Measurements from ENCODE around the gene NFS1. TPM values are rescaled to one million over a fixed set of nuclear protein-coding genes. Genes with fewer than 3 reads are reported as not detected.
"Not testable (repeated sequence)": the region's sequence is repeated elsewhere in the genome, so short reads cannot be mapped to it uniquely, and the experiment has no call there.

NFS1 gene
- total RNA-seq, 1 experiment from 2014 or later, result 24.7 TPM

- Histone ChIP-seq H3K27me3 (replicated peaks) (no peaks in the 10 kb centered on the region), H3K4me3 (no peak overlapping the region), H3K27ac (no peak overlapping the region), H3K9me3 (replicated peaks) (no peaks in the 10 kb centered on the region), H3K36me3 (peaks cover 28% of the 10 kb centered on the region), H3K4me1 (replicated peaks) (peaks cover 10% of the 10 kb centered on the region)
- DNase-seq (ENCODE audit: low read depth in 1 of 2, low spot score in 2 of 2), result peak in 1 of 2 experiments; percentile 10
Measured at GRCh38 chr20:35695245-35695749, 3.9 kb downstream of the NFS1 start.

GRCh38 chr20:35690265-35690664, 8.9 kb downstream of the NFS1 start:
- Histone ChIP-seq H3K9me3 (replicated peaks) (no peaks in the 10 kb centered on the region), H3K27me3 (replicated peaks) (no peaks in the 10 kb centered on the region), H3K27ac (no peak overlapping the region), H3K4me1 (replicated peaks) (no peaks in the 10 kb centered on the region), H3K36me3 (peaks cover 25% of the 10 kb centered on the region), H3K4me3 (no peak overlapping the region)
- peak in 1 of 2 experiments; percentile 8 for DNase-seq (ENCODE audit: low read depth in 1 of 2, low spot score in 2 of 2)

GRCh38 chr20:35686872-35687271, 12.3 kb downstream of the NFS1 start:
- not testable (repeated sequence) for H3K27me3 ChIP-seq (replicated peaks); H3K27ac ChIP-seq; H3K9me3 ChIP-seq (replicated peaks); H3K4me3 ChIP-seq; H3K4me1 ChIP-seq (replicated peaks)
- DNase-seq (ENCODE audit: low read depth in 1 of 2, low spot score in 2 of 2), result peak in 1 of 2 experiments; percentile 5
- peaks cover 19% of the 10 kb centered on the region for H3K36me3 ChIP-seq

GRCh38 chr20:35685368-35685767, 13.8 kb downstream of the NFS1 start:
- peaks cover 23% of the 10 kb centered on the region for H3K36me3 ChIP-seq

GRCh38 chr20:35681960-35682359, 17.2 kb downstream of the NFS1 start:
- no peaks in the 10 kb centered on the region for H3K27me3 ChIP-seq (replicated peaks)
- no peak overlapping the region for H3K27ac ChIP-seq
- H3K36me3 ChIP-seq, result peaks cover 11% of the 10 kb centered on the region; the same call in 1 of the 2 replicates
- no peak overlapping the region for H3K4me3 ChIP-seq
- no peaks in the 10 kb centered on the region for H3K9me3 ChIP-seq (replicated peaks)
- no peaks in the 10 kb centered on the region for H3K4me1 ChIP-seq (replicated peaks)
- no peak for DNase-seq (ENCODE audit: low read depth in 1 of 2, low spot score in 2 of 2)

More at GRCh38 chr20:35685368-35685767, 13.8 kb downstream of the NFS1 start:
- H3K27ac ChIP-seq; H3K9me3 ChIP-seq (replicated peaks); H3K4me1 ChIP-seq (replicated peaks); H3K4me3 ChIP-seq; DNase-seq (ENCODE audit: low read depth in 1 of 2, low spot score in 2 of 2); H3K27me3 ChIP-seq (replicated peaks): not testable (repeated sequence)

- H3K27ac ChIP-seq, result no peak overlapping the region
- no peak overlapping the region for H3K4me3 ChIP-seq
- H3K36me3 ChIP-seq, result peaks cover 11% of the 10 kb centered on the region; the same call in 1 of the 2 replicates
- no peak for DNase-seq (ENCODE audit: low read depth in 1 of 2, low spot score in 2 of 2)
- no peaks in the 10 kb centered on the region for H3K9me3 ChIP-seq (replicated peaks)
- H3K4me1 ChIP-seq (replicated peaks), result no peaks in the 10 kb centered on the region
- H3K27me3 ChIP-seq (replicated peaks), result no peaks in the 10 kb centered on the region
Measured at GRCh38 chr20:35680452-35681183, 18.5 kb downstream of the NFS1 start.

GRCh38 chr20:35674921-35675320, 24.2 kb downstream of the NFS1 start:
- Histone ChIP-seq H3K27me3 (replicated peaks) (no peaks in the 10 kb centered on the region), H3K36me3 (peaks cover 42% of the 10 kb centered on the region), H3K4me1 (replicated peaks) (no peaks in the 10 kb centered on the region), H3K27ac (no peak overlapping the region), H3K4me3 (no peak overlapping the region), H3K9me3 (replicated peaks) (no peaks in the 10 kb centered on the region)
- DNase-seq (ENCODE audit: low read depth in 1 of 2, low spot score in 2 of 2), result no peak

- peaks cover 49% of the 10 kb centered on the region for H3K36me3 ChIP-seq
- no peak overlapping the region for H3K27ac ChIP-seq
- no peak overlapping the region for H3K4me3 ChIP-seq
- no peaks in the 10 kb centered on the region for H3K27me3 ChIP-seq (replicated peaks)
- no peak for DNase-seq (ENCODE audit: low read depth in 1 of 2, low spot score in 2 of 2)
- no peaks in the 10 kb centered on the region for H3K9me3 ChIP-seq (replicated peaks)
- H3K4me1 ChIP-seq (replicated peaks), result no peaks in the 10 kb centered on the region
Measured at GRCh38 chr20:35673884-35674283, 25.3 kb downstream of the NFS1 start.

GRCh38 chr20:35669681-35670080, 29.5 kb downstream of the NFS1 start:
- H3K4me3 ChIP-seq, result no peak overlapping the region

GRCh38 chr20:35669221-35669620, 29.9 kb downstream of the NFS1 start:
- no peak overlapping the region for H3K27ac ChIP-seq
- no peak overlapping the region for H3K4me3 ChIP-seq
- peaks cover 50% of the 10 kb centered on the region for H3K36me3 ChIP-seq
- H3K27me3 ChIP-seq (replicated peaks), result no peaks in the 10 kb centered on the region
- no peaks in the 10 kb centered on the region for H3K9me3 ChIP-seq (replicated peaks)
- no peak for DNase-seq (ENCODE audit: low read depth in 1 of 2, low spot score in 2 of 2)
- peaks cover 4% of the 10 kb centered on the region for H3K4me1 ChIP-seq (replicated peaks)

More at GRCh38 chr20:35669681-35670080, 29.5 kb downstream of the NFS1 start:
- H3K4me1 ChIP-seq (replicated peaks), result peaks cover 4% of the 10 kb centered on the region
- no peak overlapping the region for H3K27ac ChIP-seq
- DNase-seq (ENCODE audit: low read depth in 1 of 2, low spot score in 2 of 2), result no peak
- no peaks in the 10 kb centered on the region for H3K9me3 ChIP-seq (replicated peaks)
- H3K36me3 ChIP-seq, result peaks cover 50% of the 10 kb centered on the region
- no peaks in the 10 kb centered on the region for H3K27me3 ChIP-seq (replicated peaks)

GRCh38 chr20:35665949-35666288, 33.2 kb downstream of the NFS1 start:
- no peaks in the 10 kb centered on the region for H3K27me3 ChIP-seq (replicated peaks)

GRCh38 chr20:35664466-35665206, 34.5 kb downstream of the NFS1 start, which contains the start of the genes CPNE1 and RBM12:
TSS of gene CPNE1 (minus strand) at chr20:35664900. CDS start at chr20:35632923, 31,977 bp downstream.
TSS of gene RBM12 (minus strand) at chr20:35664900. CDS start at chr20:35655322, 9,578 bp downstream.
- H3K4me1 ChIP-seq (replicated peaks), result peaks cover 29% of the 10 kb centered on the region
- peaks cover 24% of the 10 kb centered on the region for H3K36me3 ChIP-seq
- peak; percentile 94 to 95 for DNase-seq (ENCODE audit: low read depth in 1 of 2, low spot score in 2 of 2)
- H3K9me3 ChIP-seq (replicated peaks), result no peaks in the 10 kb centered on the region
- peak within 1 kb of the TSS; percentile 73 for H3K4me3 ChIP-seq
- H3K27ac ChIP-seq, result peak within 1 kb of the TSS; percentile 90
- H3K27me3 ChIP-seq (replicated peaks), result no peaks in the 10 kb centered on the region

More at GRCh38 chr20:35665949-35666288, 33.2 kb downstream of the NFS1 start:
- DNase-seq (ENCODE audit: low read depth in 1 of 2, low spot score in 2 of 2), result no peak
- H3K36me3 ChIP-seq, result peaks cover 32% of the 10 kb centered on the region
- H3K9me3 ChIP-seq (replicated peaks), result no peaks in the 10 kb centered on the region
- H3K4me3 ChIP-seq, result no peak overlapping the region
- H3K4me1 ChIP-seq (replicated peaks), result peaks cover 23% of the 10 kb centered on the region
- no peak overlapping the region for H3K27ac ChIP-seq

GRCh38 chr20:35663516-35664465, 35.4 kb downstream of the NFS1 start:
- no peak for DNase-seq (ENCODE audit: low read depth in 1 of 2, low spot score in 2 of 2)

More at GRCh38 chr20:35663516-35664465, 35.4 kb downstream of the NFS1 start:
- Histone ChIP-seq H3K4me1 (replicated peaks) (peaks cover 29% of the 10 kb centered on the region), H3K27ac (peak overlapping the region; percentile 90), H3K9me3 (replicated peaks) (no peaks in the 10 kb centered on the region), H3K36me3 (peaks cover 16% of the 10 kb centered on the region), H3K4me3 (peak overlapping the region; percentile 73), H3K27me3 (replicated peaks) (no peaks in the 10 kb centered on the region)
